HG02763 (cell line): ENCODE data around the gene YY2.
"Not testable (repeated sequence)": the region's sequence is repeated elsewhere in the genome, so short reads cannot be mapped to it uniquely, and the experiment has no call there.

ENCODE experiments used
- ATAC-seq: cut with Tn5 transposase; IDR thresholded peaks from one replicate; pipeline ENCODE4 v1.9.1; 2021; ENCODE audit warnings: mild to moderate bottlenecking, moderate library complexity; ENCODE audit not compliant: unreplicated experiment

Gene YY2

DNA sequence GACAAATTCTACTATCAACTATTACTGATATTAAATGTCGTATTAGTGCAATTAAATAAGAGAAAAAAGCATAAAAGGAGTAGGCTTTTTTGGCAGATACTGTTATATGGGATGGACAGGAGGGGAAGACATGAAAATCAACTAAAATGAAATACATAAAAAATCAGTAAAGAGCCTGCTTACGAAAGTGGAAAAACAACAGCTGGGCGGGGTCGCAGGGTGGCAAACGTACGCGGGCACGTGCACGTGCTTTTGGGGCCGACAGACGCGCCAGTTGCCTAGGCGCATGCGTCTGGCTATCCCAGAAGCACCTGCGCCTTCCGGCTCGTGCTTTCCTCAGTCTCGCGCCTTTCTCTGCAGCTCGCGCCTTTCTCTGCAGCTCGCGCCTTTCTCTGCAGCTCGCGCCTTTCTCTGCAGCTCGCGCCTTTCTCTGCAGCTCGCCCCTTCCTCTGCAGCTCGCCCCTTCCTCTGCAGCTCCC lies at the start of gene YY2:
YY2 (plus strand) TSS at position 51 of the 479 bp plus-strand sequence. CDS start 498 bp downstream, outside the sequence.
- ATAC-seq = no peak

DNA sequence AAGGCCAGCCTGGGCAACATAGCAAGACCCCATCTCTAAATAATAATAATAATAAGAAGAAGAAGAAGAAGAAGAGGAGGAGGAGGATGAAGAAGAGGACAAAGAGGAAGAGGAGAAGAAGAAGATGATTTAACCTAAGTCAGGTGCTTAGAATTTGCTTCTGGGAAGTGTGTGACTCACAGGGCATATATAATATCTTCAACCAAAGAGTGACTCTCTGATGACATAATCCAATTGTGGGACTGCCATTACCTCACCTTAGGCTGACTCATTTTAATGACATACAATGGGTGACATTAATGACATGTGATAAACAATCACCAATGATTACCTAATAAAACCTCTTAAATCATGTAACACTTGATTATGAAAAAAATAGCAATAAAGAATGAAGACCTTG lies 49.1 kb upstream of the YY2 start:
- ATAC-seq = no peak

GRCh38 chrX:21811832-21812231 lies 44.0 kb upstream of the YY2 start:
- ATAC-seq = no peak

DNA sequence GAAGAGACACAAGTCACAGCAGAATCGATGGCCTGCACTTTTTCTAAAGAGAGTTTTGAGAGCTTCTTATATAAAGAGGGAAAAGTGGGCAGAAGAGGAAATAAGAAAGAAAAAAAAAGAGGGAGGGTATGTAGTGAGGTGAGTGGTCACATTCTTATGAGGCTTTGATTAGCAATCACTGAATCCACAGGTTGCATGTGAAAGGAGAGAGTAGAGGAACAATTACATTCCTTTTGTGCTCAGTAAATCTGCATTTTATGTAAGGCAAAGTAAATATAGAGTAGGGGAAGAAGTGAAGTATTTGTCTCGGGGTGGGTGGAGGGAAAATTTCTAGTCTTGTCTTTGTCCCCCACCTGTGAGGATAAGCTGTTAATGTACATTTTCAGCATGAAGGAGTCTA lies 43.2 kb upstream of the YY2 start:
- ATAC-seq = no peak

DNA sequence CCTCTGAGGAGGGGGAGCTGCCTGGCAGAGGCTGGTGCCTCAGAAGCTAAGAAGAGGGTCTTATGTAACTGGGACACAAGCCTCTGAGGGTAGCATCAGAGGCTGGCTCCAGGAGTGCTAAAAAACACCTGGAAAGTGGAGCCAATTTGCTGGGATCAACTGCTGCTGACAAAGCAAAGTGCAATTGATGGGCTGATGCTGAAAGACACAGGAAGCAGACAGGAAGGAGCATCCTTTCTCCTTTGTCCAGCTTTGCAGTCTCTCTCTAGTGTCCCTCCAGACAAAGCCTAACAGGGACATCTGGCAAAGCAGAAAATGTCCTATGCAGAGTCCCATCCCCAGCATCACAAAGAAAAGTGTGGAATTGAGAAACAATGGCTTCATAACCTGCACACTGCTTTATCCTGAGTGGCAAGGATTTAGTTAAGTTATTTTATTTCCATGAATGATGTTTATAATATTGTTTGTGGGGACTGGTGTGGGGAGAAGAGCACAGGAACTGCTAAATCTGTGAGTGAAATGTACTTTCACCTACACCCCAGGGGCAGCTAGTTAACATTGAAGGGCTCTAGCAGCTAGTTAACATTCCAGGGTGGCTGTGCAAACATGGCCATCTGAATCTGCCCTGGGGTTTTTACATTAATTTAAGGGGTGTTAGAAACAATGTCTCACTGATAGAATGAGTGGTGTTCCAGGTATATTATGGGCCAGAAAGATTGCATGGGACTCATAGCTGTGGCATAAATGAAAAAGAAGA lies 42.0 kb upstream of the YY2 start:
- ATAC-seq = no peak

GRCh38 chrX:21816136-21816535 lies 39.7 kb upstream of the YY2 start:
- no peak for ATAC-seq

DNA sequence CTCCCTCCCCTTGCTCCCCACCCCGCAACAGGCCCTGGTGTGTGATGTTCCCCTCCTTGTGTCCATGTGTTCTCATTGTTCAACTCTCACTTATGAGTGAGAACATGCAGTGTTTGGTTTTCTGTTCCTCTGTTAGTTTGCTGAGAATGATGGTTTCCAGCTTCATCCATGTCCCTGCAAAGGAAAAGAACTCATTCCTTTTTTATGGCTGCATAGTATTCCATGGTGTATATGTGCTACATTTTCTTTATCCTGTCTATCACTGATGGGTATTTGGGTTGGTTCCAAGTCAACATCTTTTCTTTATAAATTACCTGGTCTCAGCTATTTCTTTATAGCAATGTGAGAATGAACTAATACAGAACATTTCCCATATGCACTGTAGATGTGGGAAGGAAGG lies 35.6 kb upstream of the YY2 start:
- ATAC-seq = not testable (repeated sequence)

GRCh38 chrX:21821875-21822274 lies 33.9 kb upstream of the YY2 start:
- no peak for ATAC-seq

DNA sequence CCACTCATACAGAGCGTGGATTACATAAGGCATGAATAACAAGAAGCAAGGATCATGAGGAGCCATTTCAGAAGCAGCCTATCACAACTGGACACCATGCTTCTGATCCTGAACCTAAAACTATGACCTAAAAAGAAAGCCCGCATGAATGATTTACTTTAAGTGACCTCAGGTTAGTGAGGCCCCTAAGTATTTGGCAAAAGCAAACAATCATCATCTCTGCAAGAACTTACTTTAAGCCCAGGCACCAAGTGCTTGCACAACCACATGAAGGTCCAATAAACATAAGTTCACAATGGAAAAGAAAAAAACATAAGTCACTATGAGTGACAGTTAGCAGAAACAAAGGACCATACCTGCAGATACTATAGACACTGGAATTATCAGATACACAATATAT lies 24.3 kb upstream of the YY2 start:
- no peak for ATAC-seq

DNA sequence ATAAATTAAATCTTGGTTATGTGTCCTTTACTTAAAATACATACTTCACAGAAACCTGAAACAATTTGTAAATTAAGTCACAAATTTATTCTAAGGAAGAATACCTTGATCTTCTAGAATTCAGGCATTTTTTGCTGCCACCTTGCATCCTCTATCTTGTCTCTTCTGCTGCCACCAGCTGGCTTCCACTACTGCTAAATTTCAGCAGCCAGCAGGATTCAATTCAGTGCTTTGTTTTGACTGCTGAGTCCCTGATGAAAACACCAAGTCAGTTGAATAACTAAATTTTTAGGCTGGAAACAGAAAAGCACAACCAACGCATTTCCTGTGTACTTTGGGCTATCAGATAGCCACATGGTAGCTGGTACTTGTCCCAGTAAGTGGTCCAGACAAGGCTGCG lies 18.7 kb upstream of the YY2 start:
- no peak for ATAC-seq

- no peak for ATAC-seq
Measured at GRCh38 chrX:21838937-21839333, 16.9 kb upstream of the YY2 start.

GRCh38 chrX:21839334-21840192 lies 16.2 kb upstream of the YY2 start, which contains the start of gene MBTPS2:
Gene MBTPS2, plus strand, starts transcription at chrX:21839617. Its CDS starts 118 bp downstream, at chrX:21839735.
- peak; percentile 78 for ATAC-seq

- ATAC-seq = peak; percentile 2
Measured at GRCh38 chrX:21840193-21840545, 15.6 kb upstream of the YY2 start.

- no peak for ATAC-seq
Measured at GRCh38 chrX:21843179-21843578, 12.6 kb upstream of the YY2 start.

DNA sequence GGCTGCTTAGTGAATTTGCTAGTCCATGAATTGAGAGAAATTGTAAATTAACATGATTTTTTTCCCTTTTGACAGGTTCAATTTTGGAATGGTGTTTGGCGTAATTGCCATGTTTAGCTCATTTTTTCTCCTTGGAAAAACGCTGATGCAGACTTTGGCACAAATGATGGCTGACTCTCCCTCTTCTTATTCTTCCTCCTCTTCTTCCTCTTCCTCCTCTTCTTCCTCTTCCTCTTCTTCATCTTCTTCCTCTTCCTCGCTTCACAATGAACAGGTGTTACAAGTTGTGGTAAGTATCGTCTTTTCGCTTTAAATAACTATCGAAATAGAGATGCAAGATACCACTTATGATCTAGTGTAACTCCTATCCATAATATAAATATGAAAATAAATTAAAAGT lies 10.7 kb upstream of the YY2 start:
- ATAC-seq = no peak

- ATAC-seq = no peak
Measured at GRCh38 chrX:21847342-21847741, 8.4 kb upstream of the YY2 start.

GRCh38 chrX:21853578-21853977 lies 2.2 kb upstream of the YY2 start:
- no peak for ATAC-seq

DNA sequence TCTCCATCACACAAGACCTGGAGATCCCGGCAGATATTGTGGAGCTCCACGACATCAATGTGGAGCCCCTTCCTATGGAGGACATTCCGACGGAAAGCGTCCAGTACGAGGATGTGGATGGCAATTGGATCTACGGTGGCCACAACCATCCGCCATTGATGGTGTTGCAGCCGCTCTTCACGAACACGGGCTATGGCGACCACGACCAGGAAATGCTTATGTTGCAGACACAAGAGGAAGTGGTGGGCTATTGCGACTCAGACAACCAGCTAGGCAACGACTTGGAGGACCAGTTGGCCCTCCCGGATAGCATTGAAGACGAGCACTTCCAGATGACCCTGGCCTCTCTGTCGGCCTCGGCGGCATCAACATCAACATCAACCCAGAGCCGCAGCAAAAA lies 717 bp downstream of the YY2 start:
- ATAC-seq = no peak

DNA sequence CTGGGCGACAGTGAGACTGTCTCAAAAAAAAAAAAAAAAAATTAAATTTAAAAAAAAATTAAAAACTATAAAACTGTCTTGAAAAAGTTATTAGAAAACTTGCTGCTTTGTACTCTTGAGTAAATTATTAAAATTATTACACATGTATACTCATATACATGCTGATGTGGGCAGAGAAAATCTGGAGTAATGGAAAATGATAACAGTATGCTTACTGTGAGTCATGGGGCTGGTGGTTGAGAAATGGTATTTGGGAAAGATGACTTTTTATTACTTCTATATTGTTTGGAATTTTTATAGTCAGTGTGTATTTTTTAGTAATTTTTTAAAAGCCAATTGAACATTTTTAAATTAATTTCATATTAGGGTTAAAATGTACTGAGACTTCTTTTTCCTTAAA lies 7.5 kb downstream of the YY2 start:
- ATAC-seq = no peak

DNA sequence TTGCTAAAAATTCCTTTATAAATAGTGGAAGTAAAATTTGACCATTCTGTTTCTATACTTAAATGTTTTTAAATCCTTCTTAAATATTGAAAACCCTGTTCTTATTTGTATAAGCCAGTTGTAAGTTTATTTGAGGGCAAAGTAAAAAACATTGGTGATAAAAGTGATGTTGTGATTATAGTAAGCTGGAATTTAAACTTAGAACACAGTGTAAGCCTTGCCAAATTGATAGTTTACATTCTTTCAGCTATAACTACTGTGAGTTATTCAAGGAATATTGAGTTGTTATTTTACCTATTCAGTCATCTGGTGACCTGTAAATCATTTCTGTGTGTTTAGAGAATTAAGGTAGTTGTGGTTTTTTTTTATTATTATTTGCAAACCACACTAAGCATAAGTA lies 9.6 kb downstream of the YY2 start:
- ATAC-seq = no peak

DNA sequence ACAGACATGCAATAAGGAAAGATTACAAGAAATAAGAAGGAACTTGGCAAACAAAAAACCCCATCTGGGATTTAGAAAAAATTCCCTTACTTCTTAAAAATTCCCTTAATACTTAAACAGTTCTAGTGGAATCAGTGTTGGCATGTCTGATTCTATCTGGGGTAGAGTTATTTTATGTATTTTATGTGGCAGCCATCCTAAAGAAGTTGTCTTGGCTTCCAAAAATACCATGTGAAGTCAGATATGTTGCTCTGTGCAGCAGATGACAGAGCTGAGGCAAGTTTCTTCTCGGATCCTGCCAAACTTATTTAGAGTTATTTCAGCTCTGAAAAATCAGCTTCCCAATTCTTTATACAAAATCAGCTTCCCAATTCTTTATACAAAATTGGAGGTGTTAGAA lies 14.7 kb downstream of the YY2 start:
- ATAC-seq = no peak
